ENCODE data around the gene TMEM229B. TPM values are rescaled to one million over a fixed set of nuclear protein-coding genes. Genes with fewer than 3 reads are reported as not detected.

TMEM229B gene
- total and polyA plus RNA-seq, 2 donors (not counting 1 experiment from before 2014, with no cell fraction given): 6.9 to 8.2 TPM

DNA sequence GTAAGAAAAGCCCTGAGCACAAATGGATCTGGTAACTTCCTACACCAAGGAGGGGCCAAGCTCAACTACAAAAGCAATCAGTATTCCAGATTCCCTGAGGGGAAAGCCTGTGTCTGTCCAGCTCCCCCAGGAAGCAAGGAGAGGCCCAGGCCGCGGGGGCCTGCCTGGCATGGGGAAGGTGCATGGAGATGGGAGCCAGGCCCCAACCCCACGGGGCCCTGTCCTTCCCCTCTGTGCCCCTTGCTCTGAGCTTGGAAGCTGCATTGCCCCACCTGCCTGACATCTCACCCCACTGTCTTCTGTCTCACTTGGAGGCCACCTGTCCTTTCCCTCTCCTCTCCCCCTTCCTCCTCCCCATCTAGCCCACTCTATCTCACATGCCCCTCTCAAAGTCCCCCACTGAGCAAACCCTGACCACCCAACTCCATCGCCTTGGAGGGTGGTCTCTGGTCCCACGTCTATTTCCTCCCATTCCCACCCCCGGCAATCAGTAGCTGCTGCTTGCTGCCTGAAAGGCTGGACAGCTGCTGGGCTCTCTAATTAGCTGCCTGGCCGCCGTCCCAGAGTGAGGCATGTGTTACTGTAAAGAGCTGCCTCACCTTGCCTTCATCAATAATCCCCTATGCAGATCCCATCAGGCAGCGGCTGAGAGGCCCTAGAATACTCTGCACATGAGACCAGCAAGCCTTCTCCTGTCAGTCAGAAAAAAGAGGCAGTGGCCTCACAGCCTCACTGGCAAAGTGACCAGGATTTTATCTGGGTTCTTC is 3.4 kb upstream of the TMEM229B start:
- H3K4me1 Mint-ChIP-seq: peaks cover 67% of the 10 kb centered on the region
- peak overlapping the region; percentile 45 for H3K4me2 ChIP-seq (replicated peaks; ENCODE audit: low read depth, low read length, poor library complexity, severe bottlenecking)
- H3K27ac ChIP-seq (ENCODE audit: low read length in 2 of 2): peak overlapping the region; percentile 70 to 73

More for the DNA sequence above, 3.4 kb upstream of the TMEM229B start:
- peaks cover 0 to 44% (median 19%) of the 10 kb centered on the region in 3 donors for H3K9me3 ChIP-seq (ENCODE audit: control extremely low read depth in 1 of 3, control insufficient read depth in 2 of 3, insufficient read depth in 1 of 3, low read length in 2 of 3)
- peaks cover 68 to 76% of the 10 kb centered on the region in 2 donors for H3K4me1 ChIP-seq (ENCODE audit: control insufficient read depth in 2 of 2, insufficient read depth in 2 of 2, low read length in 2 of 2)
- no peak overlapping the region for H3K4me3 ChIP-seq (ENCODE audit: control extremely low read depth in 1 of 5, extremely low read depth in 1 of 5, insufficient read depth in 1 of 5, low read depth in 2 of 5, low read length in 4 of 5)
- H3K27me3 Mint-ChIP-seq: no peaks in the 10 kb centered on the region
- H3K9me3 Mint-ChIP-seq (ENCODE audit: insufficient read depth): peaks cover 2% of the 10 kb centered on the region
- H4K20me1 ChIP-seq (ENCODE audit: control insufficient read depth, insufficient read depth, low read length, poor library complexity, severe bottlenecking): no peaks in the 10 kb centered on the region
- peak overlapping the region; percentile 96 for H3K27ac Mint-ChIP-seq
- ChIA-PET CTCF (interaction anchor here (0.5 to 3.6 kb wide), 7 partner anchors 22 to 1636 kb away, joined by 3 to 11 read pairs (median 3); no protein-coding TSS in a partner anchor), POLR2A (interaction anchor here (0.6 to 1.2 kb wide), 2 partner anchors 22 to 106 kb away, joined by 3 to 4 read pairs; no protein-coding TSS in a partner anchor)
- no peak overlapping the region for H2AFZ ChIP-seq (ENCODE audit: insufficient read depth, low read depth, low read length, poor library complexity, severe bottlenecking)
- H3K79me2 ChIP-seq (ENCODE audit: control insufficient read depth, insufficient read depth, low read length): peaks cover 14% of the 10 kb centered on the region
- peak overlapping the region; percentile 55 for H3K4me3 Mint-ChIP-seq
- H3K9ac ChIP-seq (ENCODE audit: low read length): no peak overlapping the region
- ATAC-seq (ENCODE audit: low read depth): no peak
- TF ChIP-seq EZH2 (IDR thresholded peaks at IDR 0.05; ENCODE audit: borderline replicate concordance, insufficient read depth, low read depth, low read length, poor library complexity, severe bottlenecking): no peak
- TF ChIP-seq, protein P1, sequence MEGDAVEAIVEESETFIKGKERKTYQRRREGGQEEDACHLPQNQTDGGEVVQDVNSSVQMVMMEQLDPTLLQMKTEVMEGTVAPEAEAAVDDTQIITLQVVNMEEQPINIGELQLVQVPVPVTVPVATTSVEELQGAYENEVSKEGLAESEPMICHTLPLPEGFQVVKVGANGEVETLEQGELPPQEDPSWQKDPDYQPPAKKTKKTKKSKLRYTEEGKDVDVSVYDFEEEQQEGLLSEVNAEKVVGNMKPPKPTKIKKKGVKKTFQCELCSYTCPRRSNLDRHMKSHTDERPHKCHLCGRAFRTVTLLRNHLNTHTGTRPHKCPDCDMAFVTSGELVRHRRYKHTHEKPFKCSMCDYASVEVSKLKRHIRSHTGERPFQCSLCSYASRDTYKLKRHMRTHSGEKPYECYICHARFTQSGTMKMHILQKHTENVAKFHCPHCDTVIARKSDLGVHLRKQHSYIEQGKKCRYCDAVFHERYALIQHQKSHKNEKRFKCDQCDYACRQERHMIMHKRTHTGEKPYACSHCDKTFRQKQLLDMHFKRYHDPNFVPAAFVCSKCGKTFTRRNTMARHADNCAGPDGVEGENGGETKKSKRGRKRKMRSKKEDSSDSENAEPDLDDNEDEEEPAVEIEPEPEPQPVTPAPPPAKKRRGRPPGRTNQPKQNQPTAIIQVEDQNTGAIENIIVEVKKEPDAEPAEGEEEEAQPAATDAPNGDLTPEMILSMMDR (IDR thresholded peaks at IDR 0.05): no peak
- peaks cover 0 to 2% of the 10 kb centered on the region in 2 experiments for H3K36me3 ChIP-seq (replicated peaks in 1 of 2; ENCODE audit: control extremely low read depth in 1 of 2, control insufficient read depth in 1 of 2, extremely low read depth in 1 of 2, insufficient read depth in 2 of 2, low read length in 1 of 2)
- WGBS (ENCODE audit: insufficient coverage): 100% methylated on average over 6 of the region's 9 CpGs
- H3K27me3 ChIP-seq (replicated peaks in 1 of 4; ENCODE audit: control extremely low read depth in 1 of 4, control insufficient read depth in 3 of 4, insufficient read depth in 4 of 4, low read length in 3 of 4): no peaks in the 10 kb centered on the region
- intact Hi-C loops (cut with micrococcal nuclease): no loop called here
- no peak for DNase-seq
